ENCODE measurements around the gene CBX5. TPM values are rescaled to one million over a fixed set of nuclear protein-coding genes. Genes with fewer than 3 reads are reported as not detected.

The CBX5 gene
- polyA plus RNA-seq, 4 donors = 2.7 to 40.1 (median 8.3) TPM

DNA sequence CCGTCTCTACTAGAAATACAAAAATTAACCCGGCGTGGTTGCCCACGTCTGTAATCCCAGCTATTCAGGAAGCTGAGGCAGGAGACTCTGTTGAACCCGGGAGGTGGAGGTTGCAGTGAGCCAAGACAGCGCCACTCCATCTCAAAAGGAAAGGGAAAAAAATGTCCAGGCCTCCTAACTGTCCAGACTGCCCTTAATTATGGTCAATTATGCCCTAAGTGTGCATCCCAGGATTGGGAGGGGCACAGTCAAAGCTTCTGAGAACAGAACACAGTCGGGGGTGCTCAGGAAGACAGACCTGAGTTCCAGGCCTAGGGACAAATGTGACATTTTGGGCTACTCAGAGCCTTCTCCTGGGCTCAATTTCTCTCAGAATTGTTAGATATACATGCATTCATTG, 59.4 kb downstream of the CBX5 start:
- H3K27me3 ChIP-seq (ENCODE audit: control insufficient read depth in 3 of 3, insufficient read depth in 3 of 3, low read length in 3 of 3) = peaks cover 3 to 44% (median 3%) of the 10 kb centered on the region in 3 donors
- DNase-seq = no peak
- no peak overlapping the region for H3K4me3 ChIP-seq (ENCODE audit: low read depth in 1 of 3, low read length in 3 of 3)
- FAIRE-seq = no peak
- 64 to 68% (median 67%) methylated on average over 7 of the region's 7 CpGs for WGBS, 3 donors
- peaks cover 0 to 11% (median 2%) of the 10 kb centered on the region in 3 donors for H3K4me1 ChIP-seq (ENCODE audit: control insufficient read depth in 3 of 3, insufficient read depth in 2 of 3, low read depth in 1 of 3, low read length in 2 of 3)
- H3K27ac ChIP-seq (ENCODE audit: low read depth in 1 of 3, low read length in 2 of 3) = no peak overlapping the region
- H3K9me3 ChIP-seq (ENCODE audit: control insufficient read depth in 2 of 2, insufficient read depth in 1 of 2, low read depth in 1 of 2, low read length in 1 of 2) = peaks cover 0 to 2% of the 10 kb centered on the region in 2 donors
- no peaks in the 10 kb centered on the region for H3K36me3 ChIP-seq (ENCODE audit: control insufficient read depth in 3 of 3, insufficient read depth in 2 of 3, low read depth in 1 of 3, low read length in 3 of 3)

GRCh38 chr12:54220092-54220557, 59.8 kb downstream of the CBX5 start:
- H3K36me3 ChIP-seq (ENCODE audit: control insufficient read depth in 3 of 3, insufficient read depth in 2 of 3, low read depth in 1 of 3, low read length in 3 of 3) = no peaks in the 10 kb centered on the region
- no peak overlapping the region for H3K4me3 ChIP-seq (ENCODE audit: low read depth in 1 of 3, low read length in 3 of 3)
- 27 to 42% (median 33%) methylated on average over 8 of the region's 8 CpGs for WGBS, 3 donors
- peaks cover 0 to 11% (median 2%) of the 10 kb centered on the region in 3 donors for H3K4me1 ChIP-seq (ENCODE audit: control insufficient read depth in 3 of 3, insufficient read depth in 2 of 3, low read depth in 1 of 3, low read length in 2 of 3)
- H3K9me3 ChIP-seq (ENCODE audit: control insufficient read depth in 2 of 2, insufficient read depth in 1 of 2, low read depth in 1 of 2, low read length in 1 of 2) = peaks cover 0 to 2% of the 10 kb centered on the region in 2 donors
- DNase-seq (peak; percentile 56 to 80), FAIRE-seq (no peak)
- peaks cover 3 to 46% (median 3%) of the 10 kb centered on the region in 3 donors for H3K27me3 ChIP-seq (ENCODE audit: control insufficient read depth in 3 of 3, insufficient read depth in 3 of 3, low read length in 3 of 3)
- H3K27ac ChIP-seq (ENCODE audit: low read depth in 1 of 3, low read length in 2 of 3) = no peak overlapping the region

DNA sequence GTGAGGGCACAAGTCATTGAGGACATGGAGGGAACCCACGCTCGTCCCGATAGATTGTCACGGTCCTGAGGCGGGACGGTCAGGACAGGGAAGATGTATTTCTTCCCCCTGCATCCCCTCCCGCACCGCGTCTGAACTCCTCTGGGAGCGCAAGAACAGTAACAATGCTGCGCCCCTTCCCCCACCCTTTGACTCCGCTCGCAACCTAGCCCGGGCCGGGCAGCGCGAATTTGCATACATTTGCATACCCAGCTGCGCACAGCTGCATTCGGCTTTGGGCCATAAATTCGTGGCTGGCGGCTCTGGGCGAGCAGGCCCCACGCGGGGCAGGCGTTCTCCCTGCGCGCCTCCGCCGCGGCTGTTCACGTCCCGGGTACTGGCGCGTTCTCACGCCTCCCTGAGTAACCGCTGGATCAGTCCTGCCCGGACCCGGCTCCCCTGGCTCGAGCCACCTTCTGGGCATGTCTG, 62.1 kb downstream of the CBX5 start:
- Histone ChIP-seq H3K4me3 (ENCODE audit: low read depth in 1 of 3, low read length in 3 of 3) (peak overlapping the region in 1 of 3 donors; percentile 30), H3K36me3 (ENCODE audit: control insufficient read depth in 3 of 3, insufficient read depth in 2 of 3, low read depth in 1 of 3, low read length in 3 of 3) (no peaks in the 10 kb centered on the region), H3K9me3 (ENCODE audit: control insufficient read depth in 2 of 2, insufficient read depth in 1 of 2, low read depth in 1 of 2, low read length in 1 of 2) (peaks cover 0 to 2% of the 10 kb centered on the region in 2 donors), H3K4me1 (ENCODE audit: control insufficient read depth in 3 of 3, insufficient read depth in 2 of 3, low read depth in 1 of 3, low read length in 2 of 3) (peaks cover 0 to 14% (median 2%) of the 10 kb centered on the region in 3 donors), H3K27ac (ENCODE audit: low read depth in 1 of 3, low read length in 2 of 3) (no peak overlapping the region), H3K27me3 (ENCODE audit: control insufficient read depth in 3 of 3, insufficient read depth in 3 of 3, low read length in 3 of 3) (peaks cover 3 to 69% (median 3%) of the 10 kb centered on the region in 3 donors)
- WGBS, 3 donors = 6 to 9% (median 8%) methylated on average over 38 to 39 of the region's 39 CpGs
- DNase-seq (peak in 1 of 2 donors; percentile 38), FAIRE-seq (no peak)

DNA sequence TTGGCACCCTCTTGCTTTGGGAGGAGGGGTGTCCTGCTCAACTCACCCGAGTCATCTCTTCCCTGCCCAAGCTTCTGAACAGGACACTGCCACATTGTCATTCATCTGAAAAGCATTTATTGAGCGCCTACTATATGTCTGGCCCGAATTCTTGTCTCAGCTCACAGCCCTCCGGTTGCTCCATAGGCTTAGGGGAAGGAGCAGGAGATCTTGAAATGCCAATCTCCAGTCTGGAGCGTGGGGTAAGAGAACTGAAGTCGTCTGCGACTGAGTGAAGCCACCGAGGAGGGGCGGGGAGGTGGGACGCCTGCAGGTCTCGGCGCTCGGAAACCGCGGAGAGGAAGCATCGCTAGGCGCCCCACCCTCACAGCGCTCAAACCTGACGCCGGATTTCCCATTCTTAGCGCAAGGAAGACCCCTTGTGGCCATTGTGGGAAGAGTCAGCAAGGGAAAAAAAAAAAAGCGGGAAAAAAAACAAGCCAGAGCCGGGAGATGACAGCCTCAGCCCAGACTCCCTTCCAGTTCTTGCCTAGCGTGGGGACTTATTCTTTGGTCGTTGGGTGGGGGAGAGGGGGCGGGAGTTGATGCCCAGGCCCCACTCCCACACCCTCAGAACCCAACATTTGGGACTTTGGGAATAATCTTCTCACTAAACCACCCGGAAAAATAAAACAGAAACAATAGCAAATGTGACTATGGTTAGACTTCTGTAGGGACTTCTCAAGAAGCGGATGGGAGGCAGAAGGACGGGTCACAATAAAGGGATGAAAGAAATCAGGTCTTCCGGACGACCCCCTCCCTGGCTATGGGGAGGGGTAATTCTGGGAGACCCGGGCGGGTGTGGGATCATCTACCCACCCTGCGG, 62.9 kb downstream of the CBX5 start:
- H3K4me3 ChIP-seq (ENCODE audit: low read depth in 1 of 3, low read length in 3 of 3) = peak overlapping the region in 1 of 3 donors; percentile 30
- 1 to 2% (median 1%) methylated on average over 33 to 34 of the region's 34 CpGs for WGBS, 3 donors
- peak; percentile 79 to 86 for DNase-seq
- H3K4me1 ChIP-seq (ENCODE audit: control insufficient read depth in 3 of 3, insufficient read depth in 2 of 3, low read depth in 1 of 3, low read length in 2 of 3) = peaks cover 0 to 14% (median 2%) of the 10 kb centered on the region in 3 donors
- no peak for FAIRE-seq
- H3K9me3 ChIP-seq (ENCODE audit: control insufficient read depth in 2 of 2, insufficient read depth in 1 of 2, low read depth in 1 of 2, low read length in 1 of 2) = peaks cover 0 to 2% of the 10 kb centered on the region in 2 donors
- no peak overlapping the region for H3K27ac ChIP-seq (ENCODE audit: low read depth in 1 of 3, low read length in 2 of 3)
- no peaks in the 10 kb centered on the region for H3K36me3 ChIP-seq (ENCODE audit: control insufficient read depth in 3 of 3, insufficient read depth in 2 of 3, low read depth in 1 of 3, low read length in 3 of 3)
- peaks cover 3 to 76% (median 3%) of the 10 kb centered on the region in 3 donors for H3K27me3 ChIP-seq (ENCODE audit: control insufficient read depth in 3 of 3, insufficient read depth in 3 of 3, low read length in 3 of 3)

GRCh38 chr12:54215989-54216796, 63.7 kb downstream of the CBX5 start:
- Histone ChIP-seq H3K27ac (ENCODE audit: low read depth in 1 of 3, low read length in 2 of 3) (no peak overlapping the region), H3K4me1 (ENCODE audit: control insufficient read depth in 3 of 3, insufficient read depth in 2 of 3, low read depth in 1 of 3, low read length in 2 of 3) (peaks cover 0 to 14% (median 2%) of the 10 kb centered on the region in 3 donors), H3K9me3 (ENCODE audit: control insufficient read depth in 2 of 2, insufficient read depth in 1 of 2, low read depth in 1 of 2, low read length in 1 of 2) (peaks cover 0 to 2% of the 10 kb centered on the region in 2 donors), H3K36me3 (ENCODE audit: control insufficient read depth in 3 of 3, insufficient read depth in 2 of 3, low read depth in 1 of 3, low read length in 3 of 3) (no peaks in the 10 kb centered on the region), H3K27me3 (ENCODE audit: control insufficient read depth in 3 of 3, insufficient read depth in 3 of 3, low read length in 3 of 3) (peaks cover 3 to 81% (median 5%) of the 10 kb centered on the region in 3 donors), H3K4me3 (ENCODE audit: low read depth in 1 of 3, low read length in 3 of 3) (no peak overlapping the region)
- DNase-seq (no peak), FAIRE-seq (no peak)
- WGBS, 3 donors = 10% methylated on average over 31 of the region's 31 CpGs

- 19 to 21% (median 19%) methylated on average over 33 of the region's 33 CpGs for WGBS, 3 donors
- no peak for FAIRE-seq
- Histone ChIP-seq H3K27ac (ENCODE audit: low read depth in 1 of 3, low read length in 2 of 3) (no peak overlapping the region), H3K4me3 (ENCODE audit: low read depth in 1 of 3, low read length in 3 of 3) (no peak overlapping the region), H3K4me1 (ENCODE audit: control insufficient read depth in 3 of 3, insufficient read depth in 2 of 3, low read depth in 1 of 3, low read length in 2 of 3) (peaks cover 0 to 14% (median 2%) of the 10 kb centered on the region in 3 donors), H3K9me3 (ENCODE audit: control insufficient read depth in 2 of 2, insufficient read depth in 1 of 2, low read depth in 1 of 2, low read length in 1 of 2) (peaks cover 0 to 2% of the 10 kb centered on the region in 2 donors), H3K27me3 (ENCODE audit: control insufficient read depth in 3 of 3, insufficient read depth in 3 of 3, low read length in 3 of 3) (peaks cover 3 to 95% (median 8%) of the 10 kb centered on the region in 3 donors), H3K36me3 (ENCODE audit: control insufficient read depth in 3 of 3, insufficient read depth in 2 of 3, low read depth in 1 of 3, low read length in 3 of 3) (no peaks in the 10 kb centered on the region)
- peak; percentile 83 to 92 for DNase-seq
These were observed 65.1 kb downstream of the CBX5 start for GRCh38 chr12:54214553-54215406.

- no peak overlapping the region for H3K4me3 ChIP-seq (ENCODE audit: low read depth in 1 of 3, low read length in 3 of 3)
- FAIRE-seq = no peak
- peaks cover 0 to 13% (median 2%) of the 10 kb centered on the region in 3 donors for H3K4me1 ChIP-seq (ENCODE audit: control insufficient read depth in 3 of 3, insufficient read depth in 2 of 3, low read depth in 1 of 3, low read length in 2 of 3)
- no peaks in the 10 kb centered on the region for H3K36me3 ChIP-seq (ENCODE audit: control insufficient read depth in 3 of 3, insufficient read depth in 2 of 3, low read depth in 1 of 3, low read length in 3 of 3)
- WGBS, 3 donors = 46 to 70% (median 54%) methylated on average over 2 of the region's 2 CpGs
- peaks cover 3 to 88% (median 8%) of the 10 kb centered on the region in 3 donors for H3K27me3 ChIP-seq (ENCODE audit: control insufficient read depth in 3 of 3, insufficient read depth in 3 of 3, low read length in 3 of 3)
- peaks cover 0 to 2% of the 10 kb centered on the region in 2 donors for H3K9me3 ChIP-seq (ENCODE audit: control insufficient read depth in 2 of 2, insufficient read depth in 1 of 2, low read depth in 1 of 2, low read length in 1 of 2)
- no peak for DNase-seq
- H3K27ac ChIP-seq (ENCODE audit: low read depth in 1 of 3, low read length in 2 of 3) = no peak overlapping the region
These were observed 66.8 kb downstream of the CBX5 start for GRCh38 chr12:54213079-54213478.

Data from small intestine (tissue), 7 donors.